C4-2B (cell line): Measurements from ENCODE around the gene WDR11.
"Not testable (repeated sequence)": the region's sequence is repeated elsewhere in the genome, so short reads cannot be mapped to it uniquely, and the experiment has no call there.

Source experiments
- ZFX ChIP-seq: fragments of 450-650 bp; IDR thresholded peaks from 2 replicates; pipeline ENCODE4 v1.6.1; 2017
- TF ChIP-seq, protein P1 (sequence below): fragments of 450-650 bp; conservative IDR thresholded peaks from 2 replicates; pipeline ENCODE4 v1.5.1; 2017; ENCODE audit warnings: mild to moderate bottlenecking

- TF ChIP-seq, protein P1, sequence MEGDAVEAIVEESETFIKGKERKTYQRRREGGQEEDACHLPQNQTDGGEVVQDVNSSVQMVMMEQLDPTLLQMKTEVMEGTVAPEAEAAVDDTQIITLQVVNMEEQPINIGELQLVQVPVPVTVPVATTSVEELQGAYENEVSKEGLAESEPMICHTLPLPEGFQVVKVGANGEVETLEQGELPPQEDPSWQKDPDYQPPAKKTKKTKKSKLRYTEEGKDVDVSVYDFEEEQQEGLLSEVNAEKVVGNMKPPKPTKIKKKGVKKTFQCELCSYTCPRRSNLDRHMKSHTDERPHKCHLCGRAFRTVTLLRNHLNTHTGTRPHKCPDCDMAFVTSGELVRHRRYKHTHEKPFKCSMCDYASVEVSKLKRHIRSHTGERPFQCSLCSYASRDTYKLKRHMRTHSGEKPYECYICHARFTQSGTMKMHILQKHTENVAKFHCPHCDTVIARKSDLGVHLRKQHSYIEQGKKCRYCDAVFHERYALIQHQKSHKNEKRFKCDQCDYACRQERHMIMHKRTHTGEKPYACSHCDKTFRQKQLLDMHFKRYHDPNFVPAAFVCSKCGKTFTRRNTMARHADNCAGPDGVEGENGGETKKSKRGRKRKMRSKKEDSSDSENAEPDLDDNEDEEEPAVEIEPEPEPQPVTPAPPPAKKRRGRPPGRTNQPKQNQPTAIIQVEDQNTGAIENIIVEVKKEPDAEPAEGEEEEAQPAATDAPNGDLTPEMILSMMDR = not testable (repeated sequence)
- TF ChIP-seq ZFX = not testable (repeated sequence)
These were observed 72.7 kb downstream of the WDR11 start for GRCh38 chr10:120923886-120924285.
